Mucosa of stomach (tissue), 1 donor: ENCODE data around the gene ANKRD44.

Source experiments
- H3K27me3 ChIP-seq: one replicate; pipeline ENCODE4 v1.7.0; 2013; ENCODE audit warnings: mild to moderate bottlenecking, low read length; ENCODE audit not compliant: control insufficient read depth, insufficient read depth
- H3K36me3 ChIP-seq: one replicate; pipeline ENCODE4 v1.7.0; 2013; ENCODE audit warnings: low read length; ENCODE audit not compliant: control insufficient read depth, insufficient read depth
- H3K4me1 ChIP-seq: one replicate; pipeline ENCODE4 v1.7.0; 2013; ENCODE audit warnings: mild to moderate bottlenecking, low read length; ENCODE audit not compliant: control insufficient read depth, insufficient read depth
- H3K4me3 ChIP-seq: one replicate; pipeline ENCODE4 v1.7.0; 2013; ENCODE audit warnings: low read length
- H3K9ac ChIP-seq: one replicate; pipeline ENCODE4 v1.7.0; 2013; ENCODE audit warnings: mild to moderate bottlenecking, low read length, moderate library complexity
- H3K9me3 ChIP-seq: one replicate; pipeline ENCODE4 v1.7.0; 2013; ENCODE audit warnings: mild to moderate bottlenecking, low read length, moderate library complexity; ENCODE audit not compliant: control insufficient read depth
- donor health status: Pancreatic carcinoma.

The ANKRD44 gene

DNA sequence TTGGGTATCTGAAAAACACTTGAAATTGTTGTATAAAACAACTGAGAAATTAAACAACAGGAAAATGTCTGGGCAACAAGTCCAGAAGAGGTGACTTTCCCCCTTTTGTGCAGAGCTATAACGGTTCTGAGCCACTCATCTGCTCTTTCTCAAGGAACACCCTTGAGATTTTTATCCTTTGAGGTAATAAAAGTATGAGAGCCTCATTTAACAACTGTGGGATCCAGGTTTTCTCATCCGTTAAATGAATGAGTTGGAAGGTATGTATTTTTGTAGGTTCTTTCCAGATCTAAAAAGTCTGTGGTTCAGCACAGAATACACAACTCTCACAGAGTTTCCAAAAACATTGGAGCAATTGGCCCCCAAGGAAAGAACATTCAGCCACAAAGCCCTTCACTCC is 93.0 kb downstream of the ANKRD44 start:
- no peak overlapping the region for H3K4me3 ChIP-seq
- H3K27me3 ChIP-seq, result no peaks in the 10 kb centered on the region
- H3K9me3 ChIP-seq, result no peaks in the 10 kb centered on the region
- H3K9ac ChIP-seq, result no peak overlapping the region
- no peaks in the 10 kb centered on the region for H3K36me3 ChIP-seq
- peaks cover 6% of the 10 kb centered on the region for H3K4me1 ChIP-seq

DNA sequence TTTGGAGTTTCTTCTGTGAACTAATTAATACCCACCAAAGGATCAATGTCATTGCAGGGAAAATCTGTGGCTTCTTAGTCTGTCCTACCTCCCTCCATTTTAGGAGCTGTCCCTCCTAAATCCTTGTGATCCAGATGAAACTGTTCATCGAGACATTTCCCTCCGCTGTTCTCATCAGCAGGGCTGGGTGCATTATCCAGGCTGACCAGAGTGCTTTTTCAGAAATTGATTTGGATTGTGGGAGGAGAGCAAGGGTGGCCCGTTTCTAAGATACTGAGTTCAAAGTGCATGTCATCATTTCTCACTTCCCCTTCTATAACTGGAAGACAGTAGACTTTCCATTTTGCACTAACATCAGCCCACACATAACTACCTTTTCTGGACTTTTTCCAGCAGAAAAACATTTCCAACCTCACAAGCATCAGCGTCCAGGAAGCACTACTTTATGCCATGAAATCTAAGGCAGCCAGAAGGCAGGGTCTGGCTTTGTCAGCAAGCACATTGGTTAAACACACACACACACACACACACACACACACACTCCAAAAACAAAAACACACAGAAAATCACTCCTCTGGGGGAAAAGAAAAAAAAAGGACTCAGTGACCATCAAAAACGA is 94.1 kb downstream of the ANKRD44 start:
- Histone ChIP-seq H3K4me1 (peaks cover 6% of the 10 kb centered on the region), H3K9ac (no peak overlapping the region), H3K4me3 (no peak overlapping the region), H3K9me3 (no peaks in the 10 kb centered on the region), H3K27me3 (no peaks in the 10 kb centered on the region), H3K36me3 (no peaks in the 10 kb centered on the region)

DNA sequence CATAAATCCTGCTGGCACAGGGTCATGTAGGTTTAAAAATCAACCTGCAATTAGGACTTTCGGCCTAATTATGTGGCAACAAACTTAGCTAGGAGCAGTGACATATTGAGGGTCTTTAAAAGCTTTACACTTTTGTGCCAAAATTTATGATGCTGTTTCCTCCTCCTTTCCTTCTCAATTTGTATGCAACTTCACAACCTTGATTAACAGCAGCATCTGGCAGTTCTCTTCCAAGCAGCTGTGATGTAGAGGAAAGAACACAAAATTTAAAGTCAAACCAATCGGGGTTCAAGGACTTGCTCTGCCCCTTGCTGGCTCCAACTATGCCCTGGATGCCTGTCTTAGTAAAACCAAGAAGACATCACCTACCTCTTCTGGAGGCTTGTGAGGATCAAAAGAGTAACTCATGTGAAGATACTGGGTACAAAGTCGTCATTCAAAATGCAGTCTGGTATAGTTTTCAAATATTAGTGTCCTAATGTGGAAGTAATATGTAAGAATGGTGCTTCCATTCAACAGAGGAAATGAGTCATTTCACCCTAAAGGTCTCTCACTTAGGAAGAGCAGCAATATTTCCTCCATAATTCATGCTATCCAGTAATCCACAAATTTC is 94.7 kb downstream of the ANKRD44 start:
- no peaks in the 10 kb centered on the region for H3K9me3 ChIP-seq
- no peaks in the 10 kb centered on the region for H3K36me3 ChIP-seq
- H3K27me3 ChIP-seq, result no peaks in the 10 kb centered on the region
- no peak overlapping the region for H3K9ac ChIP-seq
- H3K4me3 ChIP-seq, result no peak overlapping the region
- peaks cover 6% of the 10 kb centered on the region for H3K4me1 ChIP-seq

DNA sequence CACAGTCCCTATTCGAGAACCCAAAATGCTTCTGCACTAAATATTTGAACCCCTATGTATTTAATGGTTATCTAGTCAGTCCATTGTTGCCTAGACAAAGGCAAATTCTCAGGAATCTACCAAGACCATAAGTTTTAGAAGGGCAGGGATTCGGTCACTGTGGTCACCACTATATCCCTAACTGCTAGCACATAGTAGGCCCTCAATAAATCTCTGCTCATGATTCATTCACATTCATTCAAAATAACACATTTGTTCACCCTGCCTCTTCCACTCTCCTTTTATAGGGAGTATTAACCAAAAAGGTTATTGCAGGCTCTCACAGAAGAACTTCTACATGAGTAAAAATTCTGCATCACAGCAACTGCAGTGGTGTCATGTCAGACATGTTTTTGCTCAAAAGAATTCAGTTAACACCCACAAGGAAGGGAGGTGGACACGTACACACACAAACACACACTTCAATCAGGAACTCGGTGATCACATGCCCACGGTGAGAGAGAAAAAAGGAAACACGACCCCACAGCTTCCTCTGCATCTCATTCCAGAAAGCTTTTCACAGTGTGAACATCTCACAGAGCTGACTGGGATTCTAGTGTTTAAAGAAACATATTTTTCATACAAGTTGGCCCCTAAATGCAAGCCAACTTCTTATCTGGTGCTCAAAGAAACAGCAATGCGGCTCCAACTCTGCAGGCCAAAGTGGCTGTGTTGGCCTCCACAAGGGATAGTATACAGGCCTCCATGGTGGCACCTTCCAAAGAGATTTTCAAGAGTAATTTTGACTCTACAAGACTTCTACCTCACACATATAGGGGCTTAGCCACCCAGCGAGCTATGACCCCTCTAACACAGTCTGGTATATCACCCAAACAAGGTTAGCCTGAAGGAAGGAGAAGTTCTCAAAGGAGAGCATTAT is 98.0 kb downstream of the ANKRD44 start:
- no peaks in the 10 kb centered on the region for H3K36me3 ChIP-seq
- no peaks in the 10 kb centered on the region for H3K9me3 ChIP-seq
- H3K4me1 ChIP-seq, result peaks cover 10% of the 10 kb centered on the region
- H3K9ac ChIP-seq, result no peak overlapping the region
- H3K27me3 ChIP-seq, result no peaks in the 10 kb centered on the region
- H3K4me3 ChIP-seq, result no peak overlapping the region

DNA sequence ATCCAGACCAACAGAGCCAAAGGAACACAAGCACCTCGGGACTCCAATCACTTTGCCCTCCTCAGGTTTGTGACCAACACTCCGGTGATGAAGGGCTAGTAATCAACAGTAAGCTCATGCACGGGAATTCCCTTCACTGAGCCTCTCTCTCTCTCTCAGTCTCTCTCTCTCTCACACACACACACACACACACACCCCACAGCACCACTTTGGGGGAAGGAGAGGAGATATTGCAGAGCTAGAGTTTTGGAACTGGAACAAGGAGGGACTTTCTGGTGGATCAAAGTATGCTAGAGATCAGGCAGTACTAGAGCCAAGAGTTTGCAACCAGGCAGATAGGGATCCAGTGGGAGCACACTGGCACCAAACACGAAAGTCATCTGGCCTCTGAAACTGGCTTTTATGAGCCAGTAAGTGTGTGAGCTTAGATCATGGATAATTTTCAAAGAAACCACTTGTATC is 98.7 kb downstream of the ANKRD44 start:
- H3K4me3 ChIP-seq, result no peak overlapping the region
- H3K4me1 ChIP-seq, result peaks cover 10% of the 10 kb centered on the region
- no peaks in the 10 kb centered on the region for H3K9me3 ChIP-seq
- no peaks in the 10 kb centered on the region for H3K36me3 ChIP-seq
- H3K27me3 ChIP-seq, result no peaks in the 10 kb centered on the region
- H3K9ac ChIP-seq, result no peak overlapping the region

DNA sequence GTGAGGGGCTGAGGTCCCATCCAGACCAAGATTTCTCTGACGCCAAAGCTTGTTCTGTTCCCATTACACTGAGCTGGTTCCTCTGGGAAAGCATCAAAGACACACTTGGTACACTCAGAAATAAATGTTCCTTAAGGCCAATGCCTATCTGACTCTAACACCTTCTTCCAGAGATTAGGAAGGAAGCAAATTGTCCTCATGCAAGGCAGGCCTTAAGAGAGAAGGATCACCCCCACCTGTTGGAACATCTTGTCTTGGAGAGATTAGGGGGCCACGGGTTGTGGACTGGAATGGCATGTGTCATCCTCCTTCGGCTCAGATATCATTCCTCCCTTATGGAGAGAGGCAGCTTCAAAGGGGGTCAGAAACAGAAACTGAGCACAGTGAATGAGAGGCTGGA is 100.2 kb downstream of the ANKRD44 start:
- peaks cover 4% of the 10 kb centered on the region for H3K4me1 ChIP-seq
- H3K9ac ChIP-seq, result no peak overlapping the region
- no peaks in the 10 kb centered on the region for H3K36me3 ChIP-seq
- no peaks in the 10 kb centered on the region for H3K9me3 ChIP-seq
- H3K27me3 ChIP-seq, result no peaks in the 10 kb centered on the region
- no peak overlapping the region for H3K4me3 ChIP-seq

DNA sequence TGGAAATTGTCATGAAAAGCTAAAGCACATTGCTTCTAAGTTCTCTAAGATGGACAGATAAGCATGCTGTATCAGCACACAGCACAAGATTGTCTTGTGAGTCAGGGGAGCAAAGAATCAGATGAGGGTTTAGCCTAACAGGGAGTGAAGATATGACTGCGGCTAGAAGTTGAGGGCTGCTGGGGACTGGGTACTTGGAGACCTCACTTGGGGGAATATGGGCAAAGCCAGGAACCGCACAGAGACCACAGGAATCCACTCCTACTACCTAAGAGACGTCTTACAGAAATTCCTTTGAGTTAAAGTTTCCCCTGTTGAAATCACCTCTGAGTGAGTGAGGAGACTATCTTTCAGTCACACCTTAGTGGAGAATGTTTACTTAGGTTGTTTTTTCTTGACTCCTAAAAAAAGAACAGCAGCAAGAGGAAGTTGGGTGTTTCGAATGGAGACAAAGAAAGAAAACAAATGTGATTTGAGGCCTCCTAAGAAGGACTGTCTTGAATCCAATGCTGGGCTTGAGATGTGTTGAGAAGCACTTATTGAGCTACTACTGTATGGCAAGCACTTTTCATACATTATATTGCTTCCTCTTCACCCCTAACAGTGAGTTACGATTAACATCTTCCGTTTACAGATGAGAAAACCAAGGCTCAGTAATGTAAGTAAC is 100.7 kb downstream of the ANKRD44 start:
- H3K9ac ChIP-seq, result no peak overlapping the region
- no peak overlapping the region for H3K4me3 ChIP-seq
- H3K4me1 ChIP-seq, result peaks cover 4% of the 10 kb centered on the region
- H3K9me3 ChIP-seq, result no peaks in the 10 kb centered on the region
- H3K36me3 ChIP-seq, result no peaks in the 10 kb centered on the region
- H3K27me3 ChIP-seq, result no peaks in the 10 kb centered on the region

DNA sequence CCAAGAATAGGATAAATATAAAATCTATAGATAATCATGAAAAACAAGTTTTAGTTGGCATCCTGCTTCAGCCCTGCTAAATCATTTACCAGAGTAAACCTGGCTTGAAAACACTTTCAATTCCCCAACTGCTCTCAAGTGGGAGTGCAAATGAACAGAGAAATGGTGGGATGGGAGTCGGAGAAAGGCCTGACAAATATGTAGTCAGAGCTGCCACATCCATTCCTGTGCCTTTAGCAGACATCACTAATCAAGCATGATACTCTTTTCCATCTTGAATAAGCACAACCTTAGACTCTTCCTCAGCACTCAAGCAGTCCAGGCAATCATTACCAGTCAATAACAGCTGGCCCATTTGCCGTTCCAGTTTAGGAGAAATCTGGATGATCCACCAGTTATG is 101.3 kb downstream of the ANKRD44 start:
- Histone ChIP-seq H3K27me3 (no peaks in the 10 kb centered on the region), H3K4me3 (no peak overlapping the region), H3K9me3 (no peaks in the 10 kb centered on the region), H3K9ac (no peak overlapping the region), H3K36me3 (no peaks in the 10 kb centered on the region), H3K4me1 (peaks cover 4% of the 10 kb centered on the region)

DNA sequence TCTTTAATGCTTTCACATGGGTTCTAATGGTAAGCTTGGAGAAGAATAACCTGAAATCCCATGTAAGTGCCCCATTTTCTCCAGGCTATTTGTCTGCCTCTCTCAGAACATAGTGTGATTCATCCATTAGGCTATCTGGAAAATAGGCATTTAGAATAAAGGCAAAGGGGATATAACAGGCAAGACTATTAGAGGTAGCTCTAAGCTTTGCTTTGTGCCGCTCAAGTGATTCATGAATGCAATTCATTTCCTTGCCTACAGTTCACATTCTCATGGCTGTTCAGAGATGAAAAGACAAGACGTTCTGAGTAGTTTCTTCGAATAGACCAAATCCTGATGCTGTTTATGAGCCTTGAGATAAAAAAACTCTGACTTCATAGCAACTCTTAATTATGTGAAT is 101.7 kb downstream of the ANKRD44 start:
- Histone ChIP-seq H3K4me3 (no peak overlapping the region), H3K9me3 (no peaks in the 10 kb centered on the region), H3K27me3 (no peaks in the 10 kb centered on the region), H3K9ac (no peak overlapping the region), H3K4me1 (peaks cover 4% of the 10 kb centered on the region), H3K36me3 (no peaks in the 10 kb centered on the region)

DNA sequence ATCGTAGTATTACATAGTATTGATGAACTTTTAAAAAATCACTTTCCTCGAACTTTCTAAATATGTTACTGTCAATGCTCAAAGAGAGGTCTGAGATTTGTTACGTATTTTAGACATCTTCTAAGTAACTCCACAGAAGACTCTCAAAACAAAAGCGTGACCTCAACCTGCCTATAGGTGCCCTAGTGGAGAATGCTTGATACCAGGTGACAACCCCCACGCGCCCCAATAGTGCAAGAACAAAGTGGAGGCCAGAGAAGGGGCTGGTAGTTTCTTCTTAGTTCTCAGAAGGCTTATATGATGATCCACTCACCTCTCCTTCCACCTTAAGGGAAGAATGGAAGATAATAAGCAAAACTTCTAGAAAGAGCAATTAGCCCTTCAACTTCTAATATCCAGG is 102.6 kb downstream of the ANKRD44 start:
- H3K27me3 ChIP-seq, result no peaks in the 10 kb centered on the region
- H3K9me3 ChIP-seq, result no peaks in the 10 kb centered on the region
- peaks cover 4% of the 10 kb centered on the region for H3K4me1 ChIP-seq
- no peaks in the 10 kb centered on the region for H3K36me3 ChIP-seq
- no peak overlapping the region for H3K9ac ChIP-seq
- H3K4me3 ChIP-seq, result no peak overlapping the region

DNA sequence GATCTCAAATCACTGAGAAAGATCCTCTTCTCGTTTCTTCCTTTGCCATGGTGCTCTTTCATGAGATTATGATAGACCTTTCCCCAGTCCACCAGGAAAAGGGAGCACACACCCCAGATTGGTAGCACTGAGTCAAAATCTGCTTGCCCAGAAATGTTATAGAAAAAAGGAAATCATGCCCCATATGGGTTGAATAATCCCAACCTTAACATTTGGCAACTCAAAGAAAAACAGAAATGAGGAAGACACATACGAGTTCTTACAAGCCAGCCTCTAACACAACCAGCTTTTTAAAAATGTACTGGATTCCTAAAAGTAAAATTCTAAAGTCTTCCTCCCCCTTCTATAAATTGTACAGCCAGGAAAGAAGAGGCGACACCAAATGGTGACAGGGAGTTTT is 103.0 kb downstream of the ANKRD44 start:
- Histone ChIP-seq H3K27me3 (no peaks in the 10 kb centered on the region), H3K36me3 (no peaks in the 10 kb centered on the region), H3K9ac (no peak overlapping the region), H3K4me3 (no peak overlapping the region), H3K4me1 (peaks cover 4% of the 10 kb centered on the region), H3K9me3 (no peaks in the 10 kb centered on the region)

DNA sequence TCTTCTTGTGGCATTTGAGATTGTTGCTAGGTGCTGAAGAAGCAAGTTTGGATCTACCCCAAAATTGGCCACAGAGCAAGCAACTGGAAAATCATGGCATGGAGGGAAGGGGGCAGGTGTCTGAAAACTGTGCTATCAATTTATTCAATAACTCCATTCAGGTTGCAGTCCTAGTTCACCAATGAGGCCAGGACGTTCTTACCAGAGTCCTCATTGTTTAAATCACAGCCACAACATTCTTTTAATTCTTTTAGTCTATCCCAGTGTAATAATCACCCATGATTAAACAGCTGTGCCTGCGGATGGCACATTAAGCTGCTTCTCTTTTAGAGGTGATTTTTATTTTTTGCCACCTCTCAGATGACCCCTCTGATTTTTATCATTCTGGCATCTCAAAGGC is 103.5 kb downstream of the ANKRD44 start:
- H3K27me3 ChIP-seq, result no peaks in the 10 kb centered on the region
- no peaks in the 10 kb centered on the region for H3K36me3 ChIP-seq
- H3K4me1 ChIP-seq, result peaks cover 4% of the 10 kb centered on the region
- H3K9me3 ChIP-seq, result no peaks in the 10 kb centered on the region
- H3K4me3 ChIP-seq, result no peak overlapping the region
- H3K9ac ChIP-seq, result no peak overlapping the region
